Stimulated activated CD4-positive, alpha-beta T cell treated with anti-CD3 and anti-CD28 coated beads, Interleukin-1b, Interleukin-23, amount 100 ng/mL, for 1 hour (primary cell): ENCODE results near the gene HLA-DPB1.

Source experiments
- DNase-seq, 2 donors: peaks; one replicate each; pipeline ENCODE4 v3.0.0-alpha.2; 2020; ENCODE audit warnings: low read depth in 2 of 2

Gene HLA-DPB1

DNA sequence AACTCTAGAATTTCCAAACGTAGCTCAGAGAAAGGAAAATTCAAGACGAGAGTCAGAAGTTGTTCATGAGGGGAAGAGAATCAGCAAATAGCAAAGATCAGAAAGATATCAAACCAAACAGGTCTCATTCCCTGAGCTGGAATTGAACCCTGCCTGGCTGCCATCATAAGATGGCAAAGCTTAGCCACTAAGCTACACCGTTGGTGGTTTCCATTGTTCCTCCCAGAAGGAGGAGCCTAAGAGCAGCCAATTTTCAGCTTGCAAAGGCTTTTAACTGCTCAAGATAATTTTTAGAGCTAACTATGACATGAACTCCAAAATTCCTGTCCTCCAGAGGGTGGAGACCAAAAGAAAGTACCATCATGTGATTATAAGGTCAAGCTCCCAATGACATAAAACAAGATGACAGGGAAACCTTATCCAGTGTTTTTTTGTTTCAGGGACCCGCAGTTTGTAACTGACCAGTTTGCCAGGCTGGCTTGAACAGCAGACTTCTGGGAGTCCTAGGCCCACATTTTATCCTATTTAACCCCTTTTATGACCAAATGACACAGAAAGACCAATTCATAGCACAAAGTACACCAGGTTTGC, 60.6 kb downstream of the HLA-DPB1 start:
- no peak for DNase-seq
